Stimulated activated CD8-positive, alpha-beta memory T cell treated with anti-CD3 and anti-CD28 coated beads, Interleukin-4, amount 100 ng/mL, for 48 hours (primary cell): Measurements from ENCODE around the gene TNFRSF4.

Experiments
- DNase-seq: peaks from one replicate; pipeline ENCODE4 v3.0.0-alpha.2; 2020

The TNFRSF4 gene

DNA sequence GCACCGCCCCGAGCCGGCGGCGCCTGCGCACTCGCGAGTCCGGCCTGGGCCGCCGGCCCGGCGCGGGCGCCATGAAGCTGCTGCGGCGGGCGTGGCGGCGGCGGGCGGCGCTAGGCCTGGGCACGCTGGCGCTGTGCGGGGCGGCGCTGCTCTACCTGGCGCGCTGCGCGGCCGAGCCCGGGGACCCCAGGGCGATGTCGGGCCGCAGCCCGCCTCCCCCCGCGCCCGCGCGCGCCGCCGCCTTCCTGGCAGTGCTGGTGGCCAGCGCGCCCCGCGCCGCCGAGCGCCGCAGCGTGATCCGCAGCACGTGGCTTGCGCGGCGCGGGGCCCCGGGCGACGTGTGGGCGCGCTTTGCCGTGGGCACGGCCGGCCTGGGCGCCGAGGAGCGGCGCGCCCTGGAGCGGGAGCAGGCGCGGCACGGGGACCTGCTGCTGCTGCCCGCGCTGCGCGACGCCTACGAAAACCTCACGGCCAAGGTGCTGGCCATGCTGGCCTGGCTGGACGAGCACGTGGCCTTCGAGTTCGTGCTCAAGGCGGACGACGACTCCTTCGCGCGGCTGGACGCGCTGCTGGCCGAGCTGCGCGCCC lies 18.3 kb upstream of the TNFRSF4 start, which contains the start of gene B3GALT6:
Gene B3GALT6, plus strand, starts transcription at position 30 of the 588 bp plus-strand sequence. Its CDS starts 42 bp downstream, at position 72.
- DNase-seq = no peak

- DNase-seq = peak; percentile 97
Observed at GRCh38 chr1:1231400-1232207, 17.7 kb upstream of the TNFRSF4 start, which contains the start of gene SDF4. SDF4 (minus strand) TSS chr1:1232001; CDS start chr1:1228772, 3,229 bp downstream.

- no peak for DNase-seq
Observed at GRCh38 chr1:1230656-1231399, 16.9 kb upstream of the TNFRSF4 start.

GRCh38 chr1:1229770-1230169 lies 15.8 kb upstream of the TNFRSF4 start:
- DNase-seq = no peak

DNA sequence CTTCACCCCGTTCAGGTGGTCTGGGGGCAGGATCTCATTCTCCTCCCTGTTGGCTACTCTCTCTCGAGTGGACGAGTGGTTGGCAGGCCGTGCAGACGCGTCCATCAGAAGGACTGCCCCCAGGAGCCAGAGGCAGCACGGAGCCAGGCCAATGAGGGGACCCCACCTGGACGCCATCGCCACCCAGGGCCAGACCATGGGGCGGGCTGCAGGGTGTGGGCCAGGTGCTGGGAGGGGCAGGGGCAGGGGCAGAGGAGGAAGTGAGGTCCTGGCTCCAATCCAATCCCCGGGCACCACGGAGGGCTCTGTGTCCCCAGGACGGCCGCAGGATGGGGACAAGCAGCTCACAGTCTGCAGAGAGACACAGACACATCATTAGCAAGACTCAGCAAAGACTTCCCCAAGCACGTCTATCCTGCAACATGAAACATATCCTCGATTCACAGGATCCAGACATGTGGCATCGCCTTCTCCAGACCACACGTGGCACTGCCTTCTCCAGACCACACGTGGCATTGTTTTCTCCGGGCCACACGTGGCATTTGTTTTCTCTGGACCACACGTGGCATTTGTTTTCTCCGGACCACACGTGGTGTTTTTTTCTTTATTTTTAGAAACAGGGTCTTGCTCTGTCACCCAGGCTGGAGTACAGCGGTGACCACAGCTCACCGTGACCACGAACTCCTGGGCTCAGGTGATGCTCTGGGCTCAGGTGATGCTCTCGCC lies 14.8 kb upstream of the TNFRSF4 start:
- no peak for DNase-seq

GRCh38 chr1:1228187-1228586 lies 14.2 kb upstream of the TNFRSF4 start:
- no peak for DNase-seq

DNA sequence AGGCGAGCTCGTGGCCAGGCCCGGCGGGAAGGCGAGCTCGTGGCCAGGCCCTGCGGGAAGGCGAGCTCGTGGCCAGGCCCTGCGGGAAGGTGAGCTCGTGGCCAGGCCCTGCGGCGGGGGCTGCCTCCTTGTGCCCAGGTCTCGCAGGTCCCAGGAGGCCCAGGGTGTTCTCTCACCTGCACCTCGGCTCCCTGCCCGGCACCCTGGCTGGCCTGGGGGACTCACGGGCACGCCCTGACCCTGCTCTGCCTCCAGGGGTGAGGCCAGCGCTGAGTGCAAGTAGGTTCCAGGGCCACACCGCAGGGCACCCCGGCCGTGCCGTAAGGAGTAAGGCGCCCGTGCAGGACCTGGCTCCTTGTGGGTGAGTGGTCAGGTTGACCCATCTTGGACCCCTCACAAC lies 13.4 kb upstream of the TNFRSF4 start:
- DNase-seq = no peak

DNA sequence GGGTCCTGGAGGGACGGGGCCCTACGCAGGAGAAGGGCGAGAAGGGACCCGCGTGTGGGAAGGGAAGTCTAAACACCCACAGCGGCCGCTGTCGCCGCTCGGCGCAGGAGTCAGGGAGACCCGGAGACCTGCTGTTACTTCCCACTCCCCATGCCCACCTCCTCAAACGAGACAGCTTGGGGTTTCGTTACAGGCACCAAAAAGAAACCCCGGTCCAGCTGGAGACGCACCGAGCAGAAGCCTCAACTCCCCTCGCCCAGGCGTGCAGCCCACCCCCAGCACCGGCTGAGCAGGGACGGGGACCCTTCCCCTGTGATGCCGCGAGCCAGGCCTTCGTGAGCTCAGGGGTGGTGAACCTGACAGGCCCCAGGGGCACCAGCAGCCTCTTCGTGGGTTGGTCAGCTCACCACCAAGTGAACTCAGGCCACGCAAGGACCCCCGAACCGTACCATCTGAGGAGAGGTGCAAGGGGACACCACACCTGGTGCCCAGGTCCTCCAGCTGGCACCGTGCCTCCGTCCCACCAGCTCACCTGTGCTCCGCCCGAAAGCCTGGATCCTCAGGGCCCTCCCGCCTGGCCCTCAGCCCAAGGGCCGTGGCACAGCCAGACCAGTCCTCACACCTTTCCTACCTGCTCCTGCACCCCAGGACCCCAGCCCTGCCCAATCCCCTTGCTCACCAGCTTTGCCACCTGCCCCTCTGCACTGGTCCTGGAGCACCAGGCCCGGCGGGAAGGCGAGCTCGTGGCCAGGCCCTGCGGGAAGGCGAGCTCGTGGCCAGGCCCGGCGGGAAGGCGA lies 12.8 kb upstream of the TNFRSF4 start:
- no peak for DNase-seq

GRCh38 chr1:1225913-1226312 lies 12.0 kb upstream of the TNFRSF4 start:
- no peak for DNase-seq

DNA sequence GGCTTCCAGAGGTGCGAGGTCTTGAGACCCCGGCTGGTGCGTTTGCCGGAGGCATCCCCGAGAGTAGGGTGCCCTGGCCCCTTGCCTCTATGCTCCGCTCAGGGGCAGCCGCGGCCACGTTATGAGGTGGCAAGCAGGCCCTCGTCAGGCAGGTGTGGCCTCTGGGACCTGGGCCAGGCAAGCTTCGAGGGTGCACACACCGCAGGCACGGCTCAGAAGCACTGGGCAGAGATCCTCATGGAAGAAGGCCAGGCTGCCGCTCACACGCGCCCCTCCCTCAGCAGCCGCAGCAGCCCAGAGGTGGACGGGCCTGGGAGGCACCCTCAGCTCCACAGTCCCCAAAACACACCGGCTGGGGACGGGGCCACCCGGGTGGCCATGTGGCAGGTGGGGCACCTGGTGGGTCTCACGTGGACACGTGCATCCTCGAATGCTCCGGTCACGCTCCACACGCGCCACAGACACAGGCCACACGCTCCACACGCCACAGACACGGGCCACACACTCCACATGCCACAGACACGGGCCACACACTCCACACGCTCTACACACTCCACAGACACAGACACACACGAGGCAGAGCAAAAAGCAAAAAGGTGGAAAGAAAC lies 11.4 kb upstream of the TNFRSF4 start:
- DNase-seq = no peak

GRCh38 chr1:1223891-1224290 lies 9.9 kb upstream of the TNFRSF4 start:
- no peak for DNase-seq

DNA sequence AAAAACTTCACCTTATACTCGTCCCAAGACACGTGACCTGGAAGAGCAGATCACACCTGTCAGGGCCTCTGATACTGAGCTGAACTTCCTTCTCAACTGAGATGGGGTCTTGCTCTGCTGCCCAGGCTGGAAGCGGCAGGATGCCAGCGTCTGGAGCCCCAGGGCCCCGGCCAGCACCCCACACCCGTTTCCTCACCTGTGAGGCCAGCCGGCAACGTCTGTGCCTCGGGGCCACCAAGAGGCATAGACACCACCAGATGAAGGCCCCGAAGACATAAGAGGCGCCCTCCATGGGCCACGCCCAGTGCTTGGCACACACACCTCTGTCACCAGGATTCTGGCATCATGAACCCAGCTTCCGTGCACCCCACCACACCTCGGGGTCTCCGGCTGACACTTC lies 9.4 kb upstream of the TNFRSF4 start:
- DNase-seq = no peak

GRCh38 chr1:1222575-1223225 lies 8.7 kb upstream of the TNFRSF4 start:
- no peak for DNase-seq

DNA sequence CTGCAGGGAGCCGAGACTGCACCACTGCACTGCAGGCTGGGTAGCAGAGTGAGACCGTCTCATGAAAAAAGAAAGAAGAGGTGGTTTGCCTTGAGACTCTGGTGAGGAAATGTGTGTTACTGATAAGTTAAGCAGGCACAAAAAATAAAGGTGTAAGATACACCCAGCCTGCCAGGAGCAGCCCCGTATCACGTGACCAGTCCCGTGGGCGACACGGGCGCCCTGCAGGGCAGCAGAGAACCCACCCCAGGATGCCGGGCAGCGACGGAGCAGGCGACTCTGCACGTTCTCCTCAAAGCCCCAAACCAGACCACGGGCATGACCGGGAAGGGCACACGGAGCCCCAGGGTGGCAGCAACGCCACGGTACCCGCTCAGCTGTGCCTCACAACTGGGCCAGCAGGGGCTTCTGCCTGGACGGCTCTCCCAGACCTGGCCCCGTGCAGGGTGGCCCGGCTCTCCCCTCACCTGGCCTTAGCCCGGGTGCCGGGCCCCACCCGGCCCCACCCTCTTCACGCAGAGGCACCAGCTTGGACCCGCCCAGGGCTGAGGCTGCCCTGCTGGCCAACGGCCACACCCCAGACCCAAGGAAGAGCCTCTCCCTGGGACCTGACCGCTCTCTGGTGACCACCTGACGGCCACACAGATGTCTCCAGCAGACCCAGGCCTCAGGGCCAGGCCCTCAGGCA lies 8.1 kb upstream of the TNFRSF4 start:
- DNase-seq = no peak

- no peak for DNase-seq
Observed at GRCh38 chr1:1220197-1220596, 6.2 kb upstream of the TNFRSF4 start.

DNA sequence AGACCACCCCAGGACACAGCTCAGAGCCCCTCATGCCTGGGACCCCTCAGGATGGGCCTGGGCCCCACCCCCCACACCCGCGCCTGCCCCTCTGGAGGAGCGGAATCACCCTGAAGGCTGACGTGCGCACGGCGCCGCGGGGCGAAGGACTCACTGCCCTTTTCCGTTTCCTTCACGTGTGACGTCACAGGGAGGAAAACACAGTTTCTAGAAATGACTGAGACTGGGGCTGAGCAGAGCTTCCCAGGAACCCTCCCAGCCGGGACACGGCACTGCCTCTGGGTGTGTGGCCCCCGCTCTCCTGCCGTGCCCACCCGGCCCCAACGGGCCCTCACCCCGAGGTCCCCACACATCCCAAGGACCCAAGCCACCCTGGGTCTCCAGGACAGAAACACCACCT lies 5.4 kb upstream of the TNFRSF4 start:
- DNase-seq = peak; percentile 71

DNA sequence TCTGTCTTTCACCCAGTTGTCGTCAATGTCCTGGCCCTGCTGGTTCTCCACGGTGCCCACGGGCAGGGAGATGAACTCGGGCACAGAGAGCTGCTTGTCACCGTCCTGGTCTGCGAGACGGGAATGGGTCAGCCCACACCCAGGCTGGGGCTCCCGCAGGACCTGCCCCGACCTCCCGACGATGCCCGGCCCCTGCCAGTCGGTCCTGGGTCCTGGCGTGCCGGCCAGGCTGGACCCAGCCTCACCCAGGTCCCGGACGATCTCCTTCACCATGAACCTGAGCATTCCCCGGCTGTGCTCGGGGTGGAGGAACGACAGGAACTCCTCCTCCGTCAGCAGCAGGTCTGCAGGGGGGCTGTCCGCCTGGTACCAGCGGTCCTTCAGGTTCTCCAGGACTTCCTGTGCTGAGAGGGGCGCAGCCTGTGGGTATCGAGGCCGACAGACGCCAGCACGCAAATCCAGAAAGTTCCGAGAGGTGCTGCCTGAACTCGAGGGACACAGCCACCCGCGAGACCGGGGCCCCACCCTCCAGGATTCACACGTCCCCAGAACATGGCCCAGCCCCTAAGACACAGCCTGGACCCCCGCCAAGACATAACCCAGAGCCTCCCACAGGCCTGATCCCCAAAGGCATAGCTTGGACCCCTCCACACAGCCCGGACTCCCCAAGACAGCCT lies 4.7 kb upstream of the TNFRSF4 start:
- no peak for DNase-seq

DNA sequence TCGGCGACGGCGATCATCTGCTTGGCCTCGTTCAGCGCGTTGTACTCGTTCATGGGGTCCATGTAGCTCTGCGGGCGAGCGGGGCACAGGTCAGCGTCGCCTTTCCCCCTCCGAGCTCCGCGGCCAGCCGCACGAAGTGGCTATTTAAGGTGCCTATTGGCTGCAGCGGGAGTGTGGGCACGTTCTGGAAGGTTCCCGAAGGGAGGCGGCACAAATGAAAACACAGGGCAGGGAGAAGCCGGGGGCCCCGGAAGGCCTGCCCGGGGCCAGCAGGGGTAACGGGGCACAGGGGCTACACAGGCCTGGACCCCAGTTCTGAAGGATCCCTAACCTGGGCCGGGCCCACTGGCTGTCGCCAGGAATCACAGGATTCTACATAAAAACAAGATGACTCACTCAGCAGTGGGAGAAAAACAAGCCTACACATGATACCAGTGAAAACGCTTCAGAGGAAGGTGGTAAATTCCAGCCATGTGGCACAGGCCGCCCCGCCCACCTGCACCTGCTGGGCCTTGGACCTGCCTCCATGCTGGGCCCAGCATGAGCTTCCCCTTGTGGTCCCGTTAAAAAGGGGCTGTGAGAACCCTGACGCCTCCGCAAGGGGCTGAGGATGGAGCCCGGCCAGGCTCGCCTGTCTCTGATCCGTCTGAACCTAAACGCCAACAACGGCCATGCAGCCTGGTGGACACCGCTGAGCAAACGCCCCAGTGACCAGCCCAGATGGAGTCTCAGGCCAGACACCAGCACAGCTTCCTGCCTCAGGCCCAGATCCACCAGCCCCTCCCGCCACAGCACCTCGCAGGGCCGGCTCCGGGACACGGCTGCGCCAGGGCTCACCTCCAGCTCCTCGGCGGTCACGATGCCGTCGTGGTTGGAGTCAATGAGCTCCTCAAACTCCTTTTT lies 3.9 kb upstream of the TNFRSF4 start:
- DNase-seq = peak; percentile 73
